NCI-H82 treated with DMSO at 0.1 percent for 48 hours (cell line): ENCODE data around the gene NUF2.

Experiments used
- DNase-seq: peaks from one replicate; lab custom pipeline; 2025; ENCODE audit not compliant: unreplicated experiment; lab: John Stamatoyannopoulos, UW

Gene NUF2

GRCh38 chr1:163399976-163400601, 78.3 kb downstream of the NUF2 start:
- DNase-seq, result no peak

DNA sequence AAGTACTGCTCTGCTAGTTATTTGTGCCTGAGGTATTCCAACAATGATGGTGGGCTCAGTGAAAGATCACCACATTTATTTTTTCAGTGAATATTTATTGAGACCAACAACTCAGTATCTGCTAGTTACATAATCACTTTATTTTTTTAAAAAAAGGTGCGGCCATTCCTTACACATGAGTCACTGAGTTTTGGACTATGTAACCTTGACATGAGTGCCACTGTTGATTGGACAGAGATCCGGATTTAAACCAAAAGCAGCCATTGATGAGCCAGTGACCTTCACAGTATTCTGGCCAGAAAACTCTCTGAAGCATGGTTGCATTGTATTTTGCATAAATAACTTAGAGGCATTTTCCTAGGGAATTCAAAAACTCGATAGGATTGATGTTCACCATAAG, 79.5 kb downstream of the NUF2 start:
- DNase-seq, result no peak
